ENCODE measurements around the gene DNASE1. TPM values are rescaled to one million over a fixed set of nuclear protein-coding genes. Genes with fewer than 3 reads are reported as not detected.

The DNASE1 gene
- polyA plus RNA-seq, 2 of the 4 experiments (the other 2 are of a cell fraction), result 6.3 to 7.2 TPM

GRCh38 chr16:3662601-3663000, 8.1 kb downstream of the DNASE1 start:
- H3K27ac ChIP-seq, result no peak overlapping the region
- no peaks in the 10 kb centered on the region for H3K9me3 ChIP-seq
- TF ChIP-seq PHF8 (IDR thresholded peaks at IDR 0.05; ENCODE audit: borderline replicate concordance, low read depth), result no peak
- no peak for TF ChIP-seq BHLHE40 (IDR thresholded peaks at IDR 0.05; ENCODE audit: low read depth, low read length)
- TF ChIP-seq CHD2 (IDR thresholded peaks at IDR 0.05; ENCODE audit: low read length, partially characterized antibody), result no peak
- TF ChIP-seq ESRRA (IDR thresholded peaks at IDR 0.05; ENCODE audit: borderline replicate concordance, low read length), result no peak
- TF ChIP-seq RCOR1 (IDR thresholded peaks at IDR 0.05; ENCODE audit: low read depth, low read length), result no peak
- FAIRE-seq (no peak), ATAC-seq (no peak), DNase-seq (ENCODE audit: low read depth in 1 of 2, low spot score in 1 of 2) (no peak)
- H3K4me1 ChIP-seq, result no peaks in the 10 kb centered on the region
- ChIA-PET POLR2A (no interaction called here), CTCF (interaction anchor here (0.7 to 1.6 kb wide), 3 partner anchors 8 to 28 kb away, joined by 3 to 9 read pairs (median 5); partner anchors contain the start of gene DNASE1)
- no peak overlapping the region for H3K4me3 ChIP-seq
- 89% methylated on average over 17 of the region's 17 CpGs for WGBS (ENCODE audit: missing lambda C conversion rate)
- no peak overlapping the region for H3K4me2 ChIP-seq

- Histone ChIP-seq H3K4me1 (no peaks in the 10 kb centered on the region), H3K27ac (no peak overlapping the region), H3K9me3 (0 out of 3 replicates have a peak, but pooled peaks cover 5% of the 10 kb centered on the region), H3K4me3 (no peak overlapping the region), H3K4me2 (no peak overlapping the region)
- DNase-seq (ENCODE audit: low read depth in 1 of 2, low spot score in 1 of 2) (no peak), FAIRE-seq (no peak), ATAC-seq (no peak; a peak in 1 of 6 replicates)
- ChIA-PET CTCF (interaction anchor here (0.6 to 1.8 kb wide), 4 partner anchors 9 to 103 kb away, joined by 3 to 11 read pairs (median 4); partner anchors contain the start of gene DNASE1), POLR2A (no interaction called here)
- TF ChIP-seq KDM1A (IDR thresholded peaks at IDR 0.05; ENCODE audit: low read depth), result no peak
- no peak for TF ChIP-seq ZNF302 (CRISPR knock-in tag; IDR thresholded peaks at IDR 0.05)
- TF ChIP-seq HES2 (IDR thresholded peaks at IDR 0.05), result no peak
- no peak for TF ChIP-seq EHF (CRISPR knock-in tag; IDR thresholded peaks at IDR 0.05)
- TF ChIP-seq KDM5A (IDR thresholded peaks at IDR 0.05), result no peak
- TF ChIP-seq REST (IDR thresholded peaks at IDR 0.05), result no peak
- TF ChIP-seq RCOR1 (IDR thresholded peaks at IDR 0.05; ENCODE audit: low read depth, low read length), result no peak
- TF ChIP-seq ESRRA (IDR thresholded peaks at IDR 0.05; ENCODE audit: borderline replicate concordance, low read length), result no peak
- TF ChIP-seq RARB (CRISPR knock-in tag; IDR thresholded peaks at IDR 0.05), result no peak
- TF ChIP-seq TP53 (CRISPR knock-in tag; IDR thresholded peaks at IDR 0.05), result no peak
- no peak for TF ChIP-seq MAZ (IDR thresholded peaks at IDR 0.05; ENCODE audit: borderline replicate concordance, low read depth, low read length)
- 94% methylated on average over 28 of the region's 31 CpGs for WGBS (ENCODE audit: missing lambda C conversion rate)
These were observed 9.9 kb downstream of the DNASE1 start for GRCh38 chr16:3664187-3664896.

GRCh38 chr16:3665508-3665907, 11.0 kb downstream of the DNASE1 start:
- Histone ChIP-seq H3K4me3 (no peak overlapping the region), H3K4me2 (no peak overlapping the region), H3K4me1 (no peaks in the 10 kb centered on the region), H3K9me3 (0 out of 3 replicates have a peak, but pooled peaks cover 5% of the 10 kb centered on the region), H3K27ac (no peak overlapping the region)
- ATAC-seq (peak in 1 of 2 experiments; percentile 44; a peak in 3 of 6 replicates), FAIRE-seq (no peak), DNase-seq (ENCODE audit: low read depth in 1 of 2, low spot score in 1 of 2) (no peak)
- 89% methylated on average over 6 of the region's 6 CpGs for WGBS (ENCODE audit: missing lambda C conversion rate)
- POLR2A ChIA-PET, result no interaction called here
- CTCF ChIA-PET, result interaction anchor here (1.6 to 1.8 kb wide), 2 partner anchors 11 to 25 kb away, joined by 4 to 11 read pairs; partner anchors contain the start of gene DNASE1
- TF ChIP-seq HMGXB4 (CRISPR knock-in tag; IDR thresholded peaks at IDR 0.05; ENCODE audit: borderline replicate concordance) (no peak), GATA3 (IDR thresholded peaks at IDR 0.05; ENCODE audit: borderline replicate concordance) (no peak), EHMT2 (IDR thresholded peaks at IDR 0.05; ENCODE audit: low read depth) (no peak), HOXB13 (CRISPR knock-in tag; IDR thresholded peaks at IDR 0.05; ENCODE audit: low read depth) (no peak), FOXS1 (CRISPR knock-in tag; IDR thresholded peaks at IDR 0.05) (no peak), JUN (IDR thresholded peaks at IDR 0.05) (no peak), KDM5A (IDR thresholded peaks at IDR 0.05) (no peak), TFCP2L1 (CRISPR knock-in tag; IDR thresholded peaks at IDR 0.05) (no peak), MYC (IDR thresholded peaks at IDR 0.05; ENCODE audit: borderline replicate concordance, low read length) (no peak), MAFK (IDR thresholded peaks at IDR 0.05; ENCODE audit: partially characterized antibody) (no peak), E2F6 (IDR thresholded peaks at IDR 0.05; ENCODE audit: borderline replicate concordance, low read depth) (no peak), HES2 (IDR thresholded peaks at IDR 0.05) (no peak), HDAC2 (IDR thresholded peaks at IDR 0.05) (no peak), CBX8 (IDR thresholded peaks at IDR 0.05) (no peak), NFE2L2 (conservative IDR thresholded peaks at IDR 0.05; ENCODE audit: low read length) (no peak)
